SU-DHL-6 (cell line): ENCODE measurements around the gene HERC3.

ENCODE experiments used
- H2AFZ ChIP-seq: fragments of 200-600 bp; sonication (generic); 2 replicates; pipeline ENCODE4 v1.6.1; 2014; ENCODE audit warnings: low read depth, mild to moderate bottlenecking, moderate library complexity, mixed read lengths, antibody characterized with exemption, low read length; ENCODE audit not compliant: severe bottlenecking
- H3F3A ChIP-seq: fragments of 200-600 bp; shearing (Covaris generic); 2 replicates; pipeline ENCODE4 v1.6.0; 2016; ENCODE audit warnings: antibody characterized with exemption, mild to moderate bottlenecking; ENCODE audit not compliant: insufficient read depth
- H3K27ac ChIP-seq: fragments of 200-600 bp; sonication (generic); 2 replicates; pipeline ENCODE4 v1.5.1; 2016; ENCODE audit warnings: low read depth, mild to moderate bottlenecking, low read length, moderate library complexity, mixed read lengths
- H3K27me3 ChIP-seq: fragments of 200-600 bp; sonication (generic), shearing (Covaris generic); 2 replicates; pipeline ENCODE4 v1.6.0; 2014; ENCODE audit warnings: mild to moderate bottlenecking, low read length
- H3K36me3 ChIP-seq: fragments of 200-600 bp; sonication (generic); 2 replicates; pipeline ENCODE4 v1.6.1; 2014; ENCODE audit warnings: mild to moderate bottlenecking, low read length, mixed read lengths
- H3K4me2 ChIP-seq: fragments of 300-600, 200-600 bp; shearing (Covaris generic), sonication (generic); 2 replicates; pipeline ENCODE4 v1.6.0; 2014; ENCODE audit warnings: low read length, low read depth, mild to moderate bottlenecking; ENCODE audit not compliant: poor library complexity, severe bottlenecking
- H3K4me3 ChIP-seq: fragments of 200-600 bp; sonication (generic); 2 replicates; pipeline ENCODE4 v1.5.1; 2014; ENCODE audit warnings: antibody characterized with exemption, low read length, mild to moderate bottlenecking, mixed read lengths; ENCODE audit not compliant: insufficient read depth, poor library complexity, severe bottlenecking
- H3K79me2 ChIP-seq: fragments of 200-600 bp; sonication (generic); 2 replicates; pipeline ENCODE4 v1.6.1; 2014; ENCODE audit warnings: mild to moderate bottlenecking, low read length, moderate library complexity; ENCODE audit not compliant: insufficient read depth
- H3K9ac ChIP-seq: fragments of 200-600 bp; sonication (generic); 2 replicates; pipeline ENCODE4 v1.7.0; 2014; ENCODE audit warnings: mild to moderate bottlenecking, low read length
- H3K9me2 ChIP-seq: fragments of 200-600 bp; sonication (generic); replicated peaks from 2 replicates; pipeline ENCODE4 v1.6.1; 2014; ENCODE audit warnings: low read length; ENCODE audit not compliant: insufficient read depth
- H3K9me3 ChIP-seq: fragments of 200-600 bp; sonication (generic); 2 replicates; pipeline ENCODE4 v1.6.1; 2014; ENCODE audit warnings: low read length, mixed read lengths; ENCODE audit not compliant: insufficient read depth
- H4K20me1 ChIP-seq: fragments of 200-600 bp; sonication (generic); 2 replicates; pipeline ENCODE4 v1.6.1; 2014; ENCODE audit warnings: low read depth, mild to moderate bottlenecking, antibody characterized with exemption, low read length, moderate library complexity, mixed read lengths
- CTCF ChIP-seq: fragments of 200-600 bp; sonication (generic); IDR thresholded peaks from one replicate; pipeline ENCODE4 v1.5.1; 2017; ENCODE audit warnings: antibody characterized with exemption, mild to moderate bottlenecking, low read length, moderate library complexity; ENCODE audit not compliant: insufficient read depth, poor library complexity, severe bottlenecking
- EZH2phosphoT487 ChIP-seq: fragments of 200-600 bp; sonication (generic), shearing (Covaris generic); conservative IDR thresholded peaks from 2 replicates; pipeline ENCODE4 v1.6.1; 2018; ENCODE audit warnings: mild to moderate bottlenecking, antibody characterized with exemption, low read length, moderate library complexity, mixed read lengths

Gene HERC3

GRCh38 chr4:88705223-88705622 is 112.9 kb downstream of the HERC3 start:
- H3K4me3 ChIP-seq: no peak overlapping the region
- no peak overlapping the region for H2AFZ ChIP-seq
- H3K27me3 ChIP-seq: no peaks in the 10 kb centered on the region
- H3K4me2 ChIP-seq: no peak overlapping the region
- H4K20me1 ChIP-seq: no peaks in the 10 kb centered on the region
- H3K79me2 ChIP-seq: no peaks in the 10 kb centered on the region
- no peaks in the 10 kb centered on the region for H3K36me3 ChIP-seq
- H3F3A ChIP-seq: no peaks in the 10 kb centered on the region
- no peak for TF ChIP-seq CTCF
- no peak for TF ChIP-seq EZH2phosphoT487
- no peak overlapping the region for H3K9ac ChIP-seq
- H3K9me3 ChIP-seq: no peaks in the 10 kb centered on the region
- H3K27ac ChIP-seq: no peak overlapping the region
- no peaks in the 10 kb centered on the region for H3K9me2 ChIP-seq

GRCh38 chr4:88705805-88706492 is 113.7 kb downstream of the HERC3 start:
- Histone ChIP-seq H3K9me2 (no peaks in the 10 kb centered on the region), H3K4me2 (no peak overlapping the region), H3K4me3 (no peak overlapping the region), H3F3A (no peaks in the 10 kb centered on the region), H3K36me3 (no peaks in the 10 kb centered on the region), H3K9ac (no peak overlapping the region), H3K27ac (no peak overlapping the region), H2AFZ (no peak overlapping the region), H3K9me3 (no peaks in the 10 kb centered on the region), H3K79me2 (no peaks in the 10 kb centered on the region), H3K27me3 (no peaks in the 10 kb centered on the region), H4K20me1 (no peaks in the 10 kb centered on the region)
- TF ChIP-seq CTCF (no peak), EZH2phosphoT487 (no peak)

- Histone ChIP-seq H4K20me1 (no peaks in the 10 kb centered on the region), H2AFZ (no peak overlapping the region), H3K9me3 (no peaks in the 10 kb centered on the region), H3F3A (no peaks in the 10 kb centered on the region), H3K27ac (no peak overlapping the region), H3K4me3 (no peak overlapping the region), H3K36me3 (no peaks in the 10 kb centered on the region), H3K4me2 (no peak overlapping the region), H3K79me2 (no peaks in the 10 kb centered on the region), H3K9ac (no peak overlapping the region), H3K27me3 (no peaks in the 10 kb centered on the region), H3K9me2 (no peaks in the 10 kb centered on the region)
- TF ChIP-seq CTCF (no peak), EZH2phosphoT487 (no peak)
These were observed 114.3 kb downstream of the HERC3 start for GRCh38 chr4:88706574-88706973.
